Measurements from ENCODE around the gene CPT2.

Gene CPT2

GRCh38 chr1:53196485-53197290, at the start of gene CPT2:
CPT2 (plus strand) TSS chr1:53196824; CDS start chr1:53196944, 120 bp downstream.
- TF ChIP-seq CEBPB (IDR thresholded peaks at IDR 0.05): no peak
- TF ChIP-seq MAX (IDR thresholded peaks at IDR 0.05): peak; percentile 37
- TF ChIP-seq EGR1 (IDR thresholded peaks at IDR 0.05): 0 out of 2 replicates have a peak, but pooled peaks have one; percentile 3
- peak; percentile 80 for TF ChIP-seq TAF1 (IDR thresholded peaks at IDR 0.05; ENCODE audit: low read depth)

- TF ChIP-seq TCF12 (IDR thresholded peaks at IDR 0.05; ENCODE audit: low read depth): no peak
- 0 out of 2 replicates have a peak, but pooled peaks have one; percentile 17 for TF ChIP-seq CEBPB (IDR thresholded peaks at IDR 0.05)
Measured at GRCh38 chr1:53147174-53147573, 49.5 kb upstream of the CPT2 start.

- no peak for TF ChIP-seq TAF1 (IDR thresholded peaks at IDR 0.05; ENCODE audit: low read depth)
- TF ChIP-seq EP300 (IDR thresholded peaks at IDR 0.05; ENCODE audit: borderline replicate concordance): no peak
- TF ChIP-seq ZBTB7A (IDR thresholded peaks at IDR 0.05; ENCODE audit: low read depth): no peak
- TF ChIP-seq USF1 (IDR thresholded peaks at IDR 0.05): no peak
Measured at GRCh38 chr1:53148123-53148522, 48.5 kb upstream of the CPT2 start.

- no peak for TF ChIP-seq TAF1 (IDR thresholded peaks at IDR 0.05; ENCODE audit: low read depth)
- TF ChIP-seq EGR1 (IDR thresholded peaks at IDR 0.05): no peak
- TF ChIP-seq TCF12 (IDR thresholded peaks at IDR 0.05; ENCODE audit: low read depth): no peak
- no peak for TF ChIP-seq FOXM1 (IDR thresholded peaks at IDR 0.05; ENCODE audit: borderline replicate concordance, low read depth)
- no peak for TF ChIP-seq CEBPB (IDR thresholded peaks at IDR 0.05)
Measured at GRCh38 chr1:53153752-53154151, 42.9 kb upstream of the CPT2 start.

- TF ChIP-seq NFIC (IDR thresholded peaks at IDR 0.05): no peak
- no peak for TF ChIP-seq TCF12 (IDR thresholded peaks at IDR 0.05; ENCODE audit: low read depth)
- no peak for TF ChIP-seq CEBPB (IDR thresholded peaks at IDR 0.05)
- no peak for TF ChIP-seq YY1 (IDR thresholded peaks at IDR 0.05; ENCODE audit: low read depth)
- TF ChIP-seq RAD21 (IDR thresholded peaks at IDR 0.05; ENCODE audit: low read depth): no peak
- TF ChIP-seq EP300 (IDR thresholded peaks at IDR 0.05; ENCODE audit: borderline replicate concordance): no peak
- no peak for TF ChIP-seq REST (IDR thresholded peaks at IDR 0.05; ENCODE audit: low read depth)
- TF ChIP-seq MAX (IDR thresholded peaks at IDR 0.05): no peak
- no peak for TF ChIP-seq TEAD4 (IDR thresholded peaks at IDR 0.05)
- TF ChIP-seq TAF1 (IDR thresholded peaks at IDR 0.05; ENCODE audit: low read depth): no peak
Measured at GRCh38 chr1:53154859-53155438, 41.7 kb upstream of the CPT2 start.

GRCh38 chr1:53155534-53155933, 41.1 kb upstream of the CPT2 start:
- TF ChIP-seq REST (IDR thresholded peaks at IDR 0.05; ENCODE audit: low read depth) (no peak), TAF1 (IDR thresholded peaks at IDR 0.05; ENCODE audit: low read depth) (no peak), CREB1 (IDR thresholded peaks at IDR 0.05; ENCODE audit: low read depth) (no peak), RAD21 (IDR thresholded peaks at IDR 0.05; ENCODE audit: low read depth) (no peak), USF1 (IDR thresholded peaks at IDR 0.05) (no peak), MAX (IDR thresholded peaks at IDR 0.05) (no peak), FOXM1 (IDR thresholded peaks at IDR 0.05; ENCODE audit: borderline replicate concordance, low read depth) (no peak)
